ENCODE data around the gene FAM193B.

The FAM193B gene

GRCh38 chr5:177595991-177596774, 41.8 kb upstream of the FAM193B start:
- Histone ChIP-seq H3K36me3 (ENCODE audit: control insufficient read depth, insufficient read depth, low read length) (peaks cover 31% of the 10 kb centered on the region), H3K4me3 (replicated peaks; ENCODE audit: low read depth, low read length) (no peak overlapping the region), H3K27me3 (replicated peaks; ENCODE audit: control insufficient read depth, insufficient read depth, low read length) (no peaks in the 10 kb centered on the region)
- no peak for TF ChIP-seq CTCF (IDR thresholded peaks at IDR 0.05; ENCODE audit: insufficient read depth, low read length, poor library complexity, severe bottlenecking)
- DNase-seq (ENCODE audit: extremely low read depth, insufficient read length): no peak

GRCh38 chr5:177595026-177595585, 40.7 kb upstream of the FAM193B start:
- Histone ChIP-seq H3K4me3 (replicated peaks; ENCODE audit: low read depth, low read length) (no peak overlapping the region), H3K27me3 (replicated peaks; ENCODE audit: control insufficient read depth, insufficient read depth, low read length) (no peaks in the 10 kb centered on the region), H3K36me3 (ENCODE audit: control insufficient read depth, insufficient read depth, low read length) (peaks cover 31% of the 10 kb centered on the region)
- TF ChIP-seq CTCF (IDR thresholded peaks at IDR 0.05; ENCODE audit: insufficient read depth, low read length, poor library complexity, severe bottlenecking): no peak
- DNase-seq (ENCODE audit: extremely low read depth, insufficient read length): no peak

- DNase-seq (ENCODE audit: extremely low read depth, insufficient read length): no peak
- no peak overlapping the region for H3K4me3 ChIP-seq (replicated peaks; ENCODE audit: low read depth, low read length)
These were observed 39.7 kb upstream of the FAM193B start for GRCh38 chr5:177594071-177594470.

GRCh38 chr5:177593511-177593910, 39.1 kb upstream of the FAM193B start:
- no peak for DNase-seq (ENCODE audit: extremely low read depth, insufficient read length)
- peaks cover 31% of the 10 kb centered on the region for H3K36me3 ChIP-seq (ENCODE audit: control insufficient read depth, insufficient read depth, low read length)
- H3K4me3 ChIP-seq (replicated peaks; ENCODE audit: low read depth, low read length): peak overlapping the region; percentile 100
- no peaks in the 10 kb centered on the region for H3K27me3 ChIP-seq (replicated peaks; ENCODE audit: control insufficient read depth, insufficient read depth, low read length)
- no peak for TF ChIP-seq CTCF (IDR thresholded peaks at IDR 0.05; ENCODE audit: insufficient read depth, low read length, poor library complexity, severe bottlenecking)

More at GRCh38 chr5:177594071-177594470, 39.7 kb upstream of the FAM193B start:
- Histone ChIP-seq H3K27me3 (replicated peaks; ENCODE audit: control insufficient read depth, insufficient read depth, low read length) (no peaks in the 10 kb centered on the region), H3K36me3 (ENCODE audit: control insufficient read depth, insufficient read depth, low read length) (peaks cover 31% of the 10 kb centered on the region)
- no peak for TF ChIP-seq CTCF (IDR thresholded peaks at IDR 0.05; ENCODE audit: insufficient read depth, low read length, poor library complexity, severe bottlenecking)

GRCh38 chr5:177592905-177593304, 38.5 kb upstream of the FAM193B start:
- TF ChIP-seq CTCF (IDR thresholded peaks at IDR 0.05; ENCODE audit: insufficient read depth, low read length, poor library complexity, severe bottlenecking): no peak
- no peak for DNase-seq (ENCODE audit: extremely low read depth, insufficient read length)
- H3K36me3 ChIP-seq (ENCODE audit: control insufficient read depth, insufficient read depth, low read length): peaks cover 31% of the 10 kb centered on the region
- peak overlapping the region; percentile 100 for H3K4me3 ChIP-seq (replicated peaks; ENCODE audit: low read depth, low read length)
- no peaks in the 10 kb centered on the region for H3K27me3 ChIP-seq (replicated peaks; ENCODE audit: control insufficient read depth, insufficient read depth, low read length)
